HG02571 (cell line): ENCODE results near the gene ARPP21.

Experiments used
- ATAC-seq: cut with Tn5 transposase; IDR thresholded peaks from one replicate; pipeline ENCODE4 v1.9.1; 2021; ENCODE audit warnings: mild to moderate bottlenecking, moderate library complexity; ENCODE audit not compliant: unreplicated experiment

Gene ARPP21

DNA sequence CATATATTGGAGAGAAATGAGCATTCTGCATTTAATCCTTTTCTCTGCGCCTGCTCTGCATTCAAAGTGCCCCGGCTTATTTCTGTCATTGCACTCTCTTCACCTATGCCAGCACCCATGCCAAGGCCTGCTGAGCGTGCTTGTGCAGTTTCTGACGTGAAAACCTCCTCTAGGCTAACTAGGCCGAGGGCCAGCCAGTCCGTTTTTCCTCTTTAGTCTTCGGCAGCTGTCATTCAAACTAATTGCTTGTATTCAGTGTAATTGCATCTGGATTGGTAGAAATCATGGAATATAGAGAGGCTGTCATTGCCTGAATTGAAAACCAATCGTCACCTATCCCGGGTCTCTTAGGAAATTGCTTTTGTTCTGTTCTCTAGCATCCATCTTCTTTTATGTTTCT lies 94.0 kb downstream of the ARPP21 start:
- ATAC-seq = no peak

GRCh38 chr3:35733864-35734263 lies 94.5 kb downstream of the ARPP21 start:
- ATAC-seq = no peak

- ATAC-seq = no peak
Observed at GRCh38 chr3:35737080-35737479, 97.8 kb downstream of the ARPP21 start.

GRCh38 chr3:35737527-35737926 lies 98.2 kb downstream of the ARPP21 start:
- ATAC-seq = no peak

DNA sequence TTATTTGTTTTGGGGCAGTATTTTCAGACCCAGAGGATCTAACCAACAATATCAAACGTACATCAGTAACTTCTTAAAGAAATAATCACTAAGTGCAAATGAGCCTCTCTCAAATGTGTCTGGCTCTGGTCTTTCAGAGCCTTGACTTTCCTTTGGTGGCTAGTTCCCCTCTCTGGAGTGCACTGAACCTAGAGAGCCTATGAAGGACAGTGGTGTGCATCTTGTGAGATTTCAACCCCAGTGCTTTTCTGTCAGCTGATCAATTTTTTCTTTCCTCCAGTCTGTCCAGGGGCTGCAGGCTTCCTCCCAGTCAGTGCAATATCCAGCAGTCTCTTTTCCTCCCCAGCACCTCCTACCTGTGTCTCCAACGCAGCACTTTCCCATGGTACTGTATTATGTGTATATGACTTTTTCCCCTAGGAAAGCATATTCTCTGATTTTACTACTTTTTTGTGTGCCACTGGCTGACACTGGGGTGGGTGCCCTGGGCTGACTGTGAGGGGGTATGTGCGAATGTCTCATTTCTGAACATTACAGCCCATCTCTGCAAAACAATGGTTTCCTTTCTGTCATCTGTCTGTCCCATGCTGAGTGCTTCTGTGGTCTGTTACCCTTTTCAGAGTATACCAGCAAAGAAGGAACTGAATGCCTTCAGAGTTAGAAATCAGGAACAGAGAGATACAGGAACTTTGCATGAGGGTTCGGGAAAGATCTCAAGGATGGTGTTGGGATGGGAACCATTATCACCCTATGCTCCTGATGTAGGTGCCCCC lies 98.8 kb downstream of the ARPP21 start:
- no peak for ATAC-seq

DNA sequence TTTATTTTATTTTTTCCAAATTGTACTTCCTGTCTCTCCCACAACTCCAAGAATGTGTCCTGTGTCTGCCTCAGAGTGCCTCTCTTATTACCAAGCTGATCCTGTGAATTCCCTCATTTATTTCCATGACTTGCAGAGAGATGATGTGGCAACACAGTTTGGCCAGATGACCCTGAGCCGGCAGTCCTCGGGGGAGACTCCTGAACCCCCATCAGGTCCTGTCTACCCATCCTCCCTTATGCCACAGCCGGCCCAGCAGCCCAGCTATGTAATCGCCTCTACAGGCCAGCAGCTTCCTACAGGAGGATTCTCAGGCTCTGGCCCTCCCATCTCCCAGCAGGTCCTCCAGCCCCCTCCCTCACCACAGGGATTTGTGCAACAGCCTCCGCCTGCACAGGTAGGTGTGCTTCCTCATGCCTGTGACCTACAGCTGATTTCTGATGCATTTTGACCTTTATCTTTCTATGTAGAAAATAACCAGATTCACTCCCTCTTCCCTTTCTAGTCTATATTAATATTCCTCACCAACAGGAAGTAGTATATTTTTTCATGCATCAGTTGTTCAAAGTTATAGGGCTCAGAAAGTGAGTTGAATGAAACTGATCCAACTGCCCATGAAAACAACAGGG lies 100.0 kb downstream of the ARPP21 start:
- no peak for ATAC-seq

- no peak for ATAC-seq
Observed at GRCh38 chr3:35739964-35740527, 100.7 kb downstream of the ARPP21 start.

- no peak for ATAC-seq
Observed at GRCh38 chr3:35743218-35743617, 103.9 kb downstream of the ARPP21 start.

- no peak for ATAC-seq
Observed at GRCh38 chr3:35744419-35744818, 105.1 kb downstream of the ARPP21 start.

DNA sequence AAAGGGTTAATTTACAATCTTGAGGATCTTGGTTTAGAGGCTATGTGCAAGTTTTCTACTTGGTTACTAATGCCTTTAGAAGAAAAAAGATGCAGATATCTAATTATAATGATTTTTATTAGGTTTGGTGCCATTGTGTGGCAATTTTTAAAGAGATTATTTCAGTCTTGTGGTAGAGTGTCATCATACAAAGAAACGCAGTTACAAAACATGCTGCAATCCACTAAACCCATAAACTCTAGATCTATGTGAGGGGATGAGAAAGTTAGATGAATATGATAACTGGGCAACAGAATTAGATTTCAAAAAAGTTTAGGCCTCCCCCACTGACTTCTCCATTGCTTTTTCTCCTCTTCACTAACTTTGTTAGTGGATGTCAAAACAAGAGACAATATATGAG lies 106.0 kb downstream of the ARPP21 start:
- ATAC-seq = no peak

GRCh38 chr3:35745802-35746484 lies 106.6 kb downstream of the ARPP21 start:
- no peak for ATAC-seq

- ATAC-seq = no peak
Observed at GRCh38 chr3:35746492-35746891, 107.2 kb downstream of the ARPP21 start.

- ATAC-seq = no peak
Observed at GRCh38 chr3:35748144-35748543, 108.8 kb downstream of the ARPP21 start.

GRCh38 chr3:35751207-35751606 lies 111.9 kb downstream of the ARPP21 start:
- no peak for ATAC-seq

- ATAC-seq = no peak
Observed at GRCh38 chr3:35757991-35758757, 118.8 kb downstream of the ARPP21 start.

DNA sequence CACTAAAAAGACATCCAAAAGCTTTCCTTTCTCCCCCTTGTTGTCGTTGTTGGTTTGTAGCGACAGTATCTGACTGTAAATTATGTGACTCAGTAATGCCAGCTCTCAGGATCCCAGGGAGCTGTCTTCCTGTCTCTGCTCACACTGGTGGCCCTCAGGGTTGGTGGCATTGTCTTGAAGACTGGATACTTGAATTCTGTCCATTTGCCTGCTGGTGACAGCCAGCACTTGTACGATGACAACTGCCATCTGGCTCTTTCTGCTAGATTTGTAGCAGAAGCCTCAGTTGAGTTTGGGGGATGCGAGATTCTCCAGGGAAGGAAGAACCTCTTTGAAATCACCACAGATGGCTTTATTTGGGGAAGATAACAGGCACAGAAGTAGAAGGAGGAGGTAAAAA lies 120.8 kb downstream of the ARPP21 start:
- no peak for ATAC-seq

GRCh38 chr3:35761311-35761710 lies 122.0 kb downstream of the ARPP21 start:
- ATAC-seq = no peak

- ATAC-seq = no peak
Observed at GRCh38 chr3:35772381-35773015, 133.2 kb downstream of the ARPP21 start.

- ATAC-seq = no peak
Observed at GRCh38 chr3:35773417-35773816, 134.1 kb downstream of the ARPP21 start.

DNA sequence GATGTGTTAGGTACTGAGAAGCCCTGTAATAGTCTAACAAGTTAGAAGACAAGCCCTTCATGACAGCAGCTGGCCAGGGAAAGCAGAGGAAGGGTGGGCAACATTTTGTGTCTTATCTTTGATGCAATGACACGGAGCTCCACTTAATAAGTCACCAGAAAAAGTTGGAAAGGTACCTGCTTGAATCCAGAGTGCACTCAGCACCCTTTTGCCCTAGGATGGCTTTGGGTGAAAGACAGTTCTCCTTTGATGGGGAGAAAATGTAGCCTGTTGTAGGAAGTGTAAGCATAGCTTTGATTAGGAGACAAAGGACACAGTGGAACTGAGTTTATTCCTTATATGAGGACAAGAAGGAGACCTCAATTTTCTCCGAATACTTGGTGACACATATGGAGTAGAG lies 137.0 kb downstream of the ARPP21 start:
- ATAC-seq = no peak

DNA sequence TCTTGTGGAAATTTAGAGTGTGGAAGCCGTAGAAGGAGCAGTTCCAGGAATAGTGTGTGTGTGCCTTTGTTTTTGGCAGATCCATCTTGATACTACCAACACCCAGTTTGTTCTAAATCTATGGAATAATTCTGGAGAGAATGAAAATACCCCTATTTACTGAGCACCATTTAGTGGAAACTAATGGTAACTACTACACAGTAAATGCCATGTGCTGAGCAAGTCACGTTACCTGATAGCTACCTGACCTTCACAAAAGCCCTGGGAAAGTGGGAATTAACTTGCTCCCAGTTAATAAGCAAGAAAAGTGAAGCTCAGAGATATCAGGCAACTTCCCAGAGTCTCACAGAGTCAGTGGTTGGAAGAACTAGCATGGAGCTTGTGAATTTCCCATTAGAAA lies 137.7 kb downstream of the ARPP21 start:
- no peak for ATAC-seq
